IPS DF 4.7 (cell line): ENCODE measurements around the gene SYNE1.

ENCODE experiments used
- DNase-seq: peaks from one replicate; pipeline ENCODE4 v3.0.0-alpha.2; 2013; ENCODE audit warnings: low spot score; ENCODE audit errors: extremely low read depth

The SYNE1 gene

GRCh38 chr6:152292555-152292954 is 344.6 kb downstream of the SYNE1 start:
- DNase-seq, result no peak

GRCh38 chr6:152290693-152291092 is 346.5 kb downstream of the SYNE1 start:
- DNase-seq, result no peak

GRCh38 chr6:152277826-152278329 is 359.3 kb downstream of the SYNE1 start:
- no peak for DNase-seq

- DNase-seq, result no peak
Observed at GRCh38 chr6:152273638-152274037, 363.5 kb downstream of the SYNE1 start.

GRCh38 chr6:152273002-152273401 is 364.2 kb downstream of the SYNE1 start:
- DNase-seq, result no peak

GRCh38 chr6:152272486-152272885 is 364.7 kb downstream of the SYNE1 start:
- no peak for DNase-seq

GRCh38 chr6:152271776-152272464 is 365.2 kb downstream of the SYNE1 start:
- DNase-seq, result no peak

- DNase-seq, result no peak
Observed at GRCh38 chr6:152270301-152270925, 366.7 kb downstream of the SYNE1 start.

- no peak for DNase-seq
Observed at GRCh38 chr6:152268846-152269442, 368.2 kb downstream of the SYNE1 start.

GRCh38 chr6:152267967-152268845 is 369.0 kb downstream of the SYNE1 start:
- DNase-seq, result no peak

- DNase-seq, result no peak
Observed at GRCh38 chr6:152265651-152266050, 371.5 kb downstream of the SYNE1 start.

- no peak for DNase-seq
Observed at GRCh38 chr6:152263582-152263981, 373.6 kb downstream of the SYNE1 start.

GRCh38 chr6:152261179-152261578 is 376.0 kb downstream of the SYNE1 start:
- no peak for DNase-seq

- DNase-seq, result no peak
Observed at GRCh38 chr6:152259234-152259633, 377.9 kb downstream of the SYNE1 start.

- DNase-seq, result no peak
Observed at GRCh38 chr6:152257581-152257980, 379.6 kb downstream of the SYNE1 start.

GRCh38 chr6:152250127-152250526 is 387.0 kb downstream of the SYNE1 start:
- DNase-seq, result no peak

- no peak for DNase-seq
Observed at GRCh38 chr6:152248980-152249379, 388.2 kb downstream of the SYNE1 start.

- DNase-seq, result no peak
Observed at GRCh38 chr6:152246554-152247337, 390.4 kb downstream of the SYNE1 start.

- no peak for DNase-seq
Observed at GRCh38 chr6:152244998-152245630, 392.0 kb downstream of the SYNE1 start.

GRCh38 chr6:152241013-152241766 is 396.0 kb downstream of the SYNE1 start:
- no peak for DNase-seq
